Nephron progenitor cell (in vitro differentiated cells): Measurements from ENCODE around the gene KCNIP1.
A peak's percentile ranks its signal among the peaks of the same experiment; 100 is the strongest.

Experiments used
- DNase-seq: peaks from one replicate; pipeline ENCODE4 v3.0.0; 2021
- H3K27ac Mint-ChIP-seq: 2 replicates; pipeline ENCODE4 v1.8.0; 2021; ENCODE audit warnings: mild to moderate bottlenecking, moderate library complexity, mixed read lengths
- H3K27me3 Mint-ChIP-seq: 2 replicates; pipeline ENCODE4 v1.8.0; 2021; ENCODE audit warnings: mild to moderate bottlenecking, low read depth, mixed read lengths; ENCODE audit not compliant: poor library complexity
- H3K36me3 Mint-ChIP-seq: 2 replicates; pipeline ENCODE4 v1.8.0; 2021; ENCODE audit warnings: low read depth, mixed read lengths
- H3K4me1 Mint-ChIP-seq: 2 replicates; pipeline ENCODE4 v1.8.0; 2021; ENCODE audit warnings: mixed read lengths
- H3K4me3 Mint-ChIP-seq: 2 replicates; pipeline ENCODE4 v1.8.0; 2021; ENCODE audit warnings: mild to moderate bottlenecking, moderate library complexity, mixed read lengths
- H3K9me3 Mint-ChIP-seq: 2 replicates; pipeline ENCODE4 v1.8.0; 2021; ENCODE audit warnings: mild to moderate bottlenecking, moderate library complexity, mixed read lengths
- CTCF ChIP-seq: fragments of 200-600 bp; sonication (generic); IDR thresholded peaks from 2 replicates; pipeline ENCODE4 v1.5.0; 2021; ENCODE audit warnings: antibody characterized with exemption

Gene KCNIP1

GRCh38 chr5:170503990-170504596, at the start of gene KCNIP1:
Gene KCNIP1, plus strand, starts transcription at chr5:170504020.
- H3K4me1 Mint-ChIP-seq, result peaks cover 37% of the 10 kb centered on the region
- no peaks in the 10 kb centered on the region for H3K36me3 Mint-ChIP-seq
- no peak for TF ChIP-seq CTCF
- no peaks in the 10 kb centered on the region for H3K9me3 Mint-ChIP-seq
- peak; percentile 81 for DNase-seq
- H3K27ac Mint-ChIP-seq, result no peak within 1 kb of the TSS
- peak within 1 kb of the TSS; percentile 82 for H3K4me3 Mint-ChIP-seq
- H3K27me3 Mint-ChIP-seq, result peaks cover 73% of the 10 kb centered on the region

GRCh38 chr5:170463426-170463825, 40.4 kb upstream of the KCNIP1 start:
- H3K4me1 Mint-ChIP-seq, result no peaks in the 10 kb centered on the region
- no peak overlapping the region for H3K27ac Mint-ChIP-seq
- H3K4me3 Mint-ChIP-seq, result no peak overlapping the region
- DNase-seq, result no peak
- no peaks in the 10 kb centered on the region for H3K36me3 Mint-ChIP-seq
- peaks cover 3% of the 10 kb centered on the region for H3K27me3 Mint-ChIP-seq
- H3K9me3 Mint-ChIP-seq, result peaks cover 28% of the 10 kb centered on the region
- no peak for TF ChIP-seq CTCF

- Mint-ChIP-seq H3K27me3 (no peaks in the 10 kb centered on the region), H3K4me1 (no peaks in the 10 kb centered on the region), H3K4me3 (no peak overlapping the region), H3K9me3 (peaks cover 27% of the 10 kb centered on the region), H3K36me3 (no peaks in the 10 kb centered on the region), H3K27ac (no peak overlapping the region)
- TF ChIP-seq CTCF, result no peak
- no peak for DNase-seq
Observed at GRCh38 chr5:170464280-170465127, 39.3 kb upstream of the KCNIP1 start.

GRCh38 chr5:170466553-170466952, 37.3 kb upstream of the KCNIP1 start:
- H3K4me1 Mint-ChIP-seq, result peaks cover 7% of the 10 kb centered on the region
- no peak overlapping the region for H3K4me3 Mint-ChIP-seq
- no peak for DNase-seq
- no peaks in the 10 kb centered on the region for H3K36me3 Mint-ChIP-seq
- peaks cover 9% of the 10 kb centered on the region for H3K9me3 Mint-ChIP-seq
- H3K27me3 Mint-ChIP-seq, result no peaks in the 10 kb centered on the region
- TF ChIP-seq CTCF, result no peak
- no peak overlapping the region for H3K27ac Mint-ChIP-seq

GRCh38 chr5:170466988-170467707, 36.7 kb upstream of the KCNIP1 start:
- peaks cover 3% of the 10 kb centered on the region for H3K9me3 Mint-ChIP-seq
- H3K4me1 Mint-ChIP-seq, result peaks cover 11% of the 10 kb centered on the region
- no peak for DNase-seq
- TF ChIP-seq CTCF, result no peak
- H3K36me3 Mint-ChIP-seq, result no peaks in the 10 kb centered on the region
- H3K27ac Mint-ChIP-seq, result no peak overlapping the region
- no peak overlapping the region for H3K4me3 Mint-ChIP-seq
- H3K27me3 Mint-ChIP-seq, result no peaks in the 10 kb centered on the region
